MM.1S (cell line): ENCODE measurements around the gene GUF1.
A peak's percentile ranks its signal among the peaks of the same experiment; 100 is the strongest.

Experiments
- DNase-seq: peaks from one replicate; pipeline ENCODE4 v3.0.0-alpha.2; 2015
- H2AFZ ChIP-seq: fragments of 300-600 bp; sonication (generic); 2 replicates; pipeline ENCODE4 v1.6.0; 2016; ENCODE audit warnings: antibody characterized with exemption, low read length
- H3F3A ChIP-seq: fragments of 300-600 bp; sonication (generic); 2 replicates; pipeline ENCODE4 v1.6.1; 2016; ENCODE audit warnings: mild to moderate bottlenecking, antibody characterized with exemption, low read length, moderate library complexity, mixed read lengths; ENCODE audit not compliant: insufficient read depth
- H3K27ac ChIP-seq: fragments of 300-600 bp; sonication (generic); 2 replicates; pipeline ENCODE4 v1.5.1; 2016; ENCODE audit warnings: mild to moderate bottlenecking, low read length
- H3K27me3 ChIP-seq: fragments of 300-600 bp; sonication (generic); replicated peaks from 2 replicates; pipeline ENCODE4 v1.6.0; 2016; ENCODE audit warnings: low read length; ENCODE audit not compliant: insufficient read depth
- H3K36me3 ChIP-seq: fragments of 300-600 bp; sonication (generic); replicated peaks from 2 replicates; pipeline ENCODE4 v1.6.1; 2016; ENCODE audit warnings: mild to moderate bottlenecking, low read length, mixed read lengths; ENCODE audit not compliant: insufficient read depth
- H3K4me1 ChIP-seq: fragments of 300-600 bp; sonication (generic); 2 replicates; pipeline ENCODE4 v1.6.1; 2016; ENCODE audit warnings: low read length, mixed read lengths
- H3K4me2 ChIP-seq: fragments of 300-600 bp; sonication (generic); 2 replicates; pipeline ENCODE4 v1.6.0; 2016; ENCODE audit warnings: low read depth, low read length
- H3K4me3 ChIP-seq: fragments of 300-600 bp; sonication (generic); 2 replicates; pipeline ENCODE4 v1.5.1; 2016; ENCODE audit warnings: low read length, mixed read lengths
- H3K79me2 ChIP-seq: fragments of 300-600 bp; sonication (generic); 2 replicates; pipeline ENCODE4 v1.6.1; 2016; ENCODE audit warnings: mixed run types, low read length, mixed read lengths
- H3K9ac ChIP-seq: fragments of 300-600 bp; sonication (generic); 2 replicates; pipeline ENCODE4 v1.6.1; 2016; ENCODE audit warnings: low read length, mixed read lengths
- H3K9me2 ChIP-seq: fragments of 300-600 bp; sonication (generic); replicated peaks from 2 replicates; pipeline ENCODE4 v1.6.1; 2016; ENCODE audit warnings: mild to moderate bottlenecking, low read length, mixed read lengths; ENCODE audit not compliant: insufficient read depth
- H3K9me3 ChIP-seq: fragments of 300-600 bp; sonication (generic); replicated peaks from 2 replicates; pipeline ENCODE4 v1.6.1; 2016; ENCODE audit warnings: mild to moderate bottlenecking, low read length, mixed read lengths; ENCODE audit not compliant: insufficient read depth
- H4K20me1 ChIP-seq: fragments of 300-600 bp; sonication (generic); 2 replicates; pipeline ENCODE4 v1.6.1; 2016; ENCODE audit warnings: mild to moderate bottlenecking, low read length, moderate library complexity, mixed read lengths; ENCODE audit not compliant: insufficient read depth
- CTCF ChIP-seq: fragments of 300-600 bp; sonication (generic); IDR thresholded peaks from 2 replicates; pipeline ENCODE4 v1.5.1; 2016; ENCODE audit warnings: antibody characterized with exemption, low read length, mixed read lengths
- EZH2 ChIP-seq: fragments of 300-600 bp; sonication (generic); optimal IDR thresholded peaks from 2 replicates; pipeline ENCODE3; 2017; ENCODE audit warnings: low read depth, mild to moderate bottlenecking, antibody characterized with exemption, low read length, mixed read lengths
- EZH2phosphoT487 ChIP-seq: fragments of 300-600 bp; sonication (generic); IDR thresholded peaks from 2 replicates; pipeline ENCODE4 v1.6.1; 2018; ENCODE audit warnings: antibody characterized with exemption, low read length

The GUF1 gene

GRCh38 chr4:44738615-44739014, 60.4 kb downstream of the GUF1 start:
- no peaks in the 10 kb centered on the region for H4K20me1 ChIP-seq
- TF ChIP-seq EZH2phosphoT487 (no peak), CTCF (peak; percentile 43), EZH2 (no peak)
- no peaks in the 10 kb centered on the region for H3K9me2 ChIP-seq
- no peak overlapping the region for H3K9ac ChIP-seq
- no peaks in the 10 kb centered on the region for H3K9me3 ChIP-seq
- H2AFZ ChIP-seq, result no peak overlapping the region
- no peaks in the 10 kb centered on the region for H3K27me3 ChIP-seq
- no peaks in the 10 kb centered on the region for H3K36me3 ChIP-seq
- H3K27ac ChIP-seq, result no peak overlapping the region
- peak; percentile 14 for DNase-seq
- no peak overlapping the region for H3K4me2 ChIP-seq
- no peak overlapping the region for H3K4me3 ChIP-seq
- H3K79me2 ChIP-seq, result no peaks in the 10 kb centered on the region
- no peaks in the 10 kb centered on the region for H3K4me1 ChIP-seq
- no peaks in the 10 kb centered on the region for H3F3A ChIP-seq

- Histone ChIP-seq H3K4me2 (no peak overlapping the region), H3K9ac (no peak overlapping the region), H3K4me1 (no peaks in the 10 kb centered on the region), H3K9me2 (no peaks in the 10 kb centered on the region), H3K27me3 (no peaks in the 10 kb centered on the region), H3K79me2 (no peaks in the 10 kb centered on the region), H2AFZ (no peak overlapping the region), H3K36me3 (no peaks in the 10 kb centered on the region), H3K27ac (no peak overlapping the region), H4K20me1 (no peaks in the 10 kb centered on the region), H3K4me3 (no peak overlapping the region), H3K9me3 (no peaks in the 10 kb centered on the region), H3F3A (no peaks in the 10 kb centered on the region)
- TF ChIP-seq EZH2phosphoT487 (no peak), CTCF (no peak)
- no peak for DNase-seq
Observed at GRCh38 chr4:44740201-44740600, 62.0 kb downstream of the GUF1 start.
